OCI-M2 (cell line): ENCODE measurements around the gene ATP2C1.

Experiments used
- DNase-seq: peaks from one replicate; lab custom pipeline; 2025; ENCODE audit not compliant: unreplicated experiment; lab: John Stamatoyannopoulos, UW

The ATP2C1 gene

GRCh38 chr3:130895690-130896488, 2.0 kb downstream of the ATP2C1 start:
- DNase-seq = no peak

GRCh38 chr3:130897316-130897715, 3.4 kb downstream of the ATP2C1 start:
- DNase-seq = no peak

GRCh38 chr3:130900959-130901358, 7.1 kb downstream of the ATP2C1 start:
- DNase-seq = no peak

- no peak for DNase-seq
Measured at GRCh38 chr3:130901463-130902204, 7.8 kb downstream of the ATP2C1 start.

GRCh38 chr3:130903412-130903908, 9.6 kb downstream of the ATP2C1 start:
- no peak for DNase-seq

GRCh38 chr3:130904491-130904890, 10.6 kb downstream of the ATP2C1 start:
- no peak for DNase-seq

- no peak for DNase-seq
Measured at GRCh38 chr3:130905551-130905950, 11.7 kb downstream of the ATP2C1 start.

GRCh38 chr3:130906374-130906995, 12.6 kb downstream of the ATP2C1 start:
- DNase-seq = no peak

GRCh38 chr3:130907500-130907899, 13.6 kb downstream of the ATP2C1 start:
- DNase-seq = no peak

- no peak for DNase-seq
Measured at GRCh38 chr3:130907966-130908365, 14.1 kb downstream of the ATP2C1 start.

GRCh38 chr3:130915567-130916292, 21.8 kb downstream of the ATP2C1 start:
- DNase-seq = no peak

GRCh38 chr3:130916507-130917167, 22.8 kb downstream of the ATP2C1 start:
- DNase-seq = no peak

- DNase-seq = no peak
Measured at GRCh38 chr3:130918328-130918727, 24.4 kb downstream of the ATP2C1 start.

GRCh38 chr3:130925628-130926027, 31.7 kb downstream of the ATP2C1 start:
- DNase-seq = no peak

- no peak for DNase-seq
Measured at GRCh38 chr3:130926504-130926903, 32.6 kb downstream of the ATP2C1 start.

GRCh38 chr3:130929804-130930203, 35.9 kb downstream of the ATP2C1 start:
- no peak for DNase-seq

GRCh38 chr3:130932979-130933378, 39.1 kb downstream of the ATP2C1 start:
- no peak for DNase-seq

- DNase-seq = no peak
Measured at GRCh38 chr3:130933801-130934345, 40.0 kb downstream of the ATP2C1 start.

- DNase-seq = no peak
Measured at GRCh38 chr3:130934442-130935089, 40.7 kb downstream of the ATP2C1 start.
